A549 (cell line): ENCODE measurements around the gene PLCL1. TPM values are rescaled to one million over a fixed set of nuclear protein-coding genes. Genes with fewer than 3 reads are reported as not detected.

ENCODE experiments used
- ATAC-seq, 2 experiments: fragments of 200-7000 bp in 1 of 2; fragments of >200 bp in 1 of 2; cut with Nextera tagmentation in 1 of 2; cut with Tn5 transposase in 1 of 2; 3 replicates each; pipeline versions ENCODE4 v1.8.0 to v1.9.1; 2018 to 2020; ENCODE audit warnings: mild to moderate bottlenecking in 1 of 2, moderate library complexity in 1 of 2
- CTCF ChIA-PET: fragments of 300-600 bp; sonication (Branson Sonifier 250); formaldehyde crosslinking; extraction: SDS; loops from one replicate; lab custom pipeline; 2021; ENCODE audit warnings: antibody characterized with exemption, inconsistent platforms; lab: Yijun Ruan, JAX
- POLR2A ChIA-PET: fragments of 350-600 bp; formaldehyde crosslinking; extraction: SDS; loops from one replicate; lab custom pipeline; 2021; ENCODE audit warnings: antibody characterized with exemption, inconsistent platforms; lab: Yijun Ruan, JAX
- DNase-seq, 2 experiments: peaks; one replicate each; pipeline versions ENCODE4 v3.0.0 to v3.0.0-alpha.2; 2011 to 2016; ENCODE audit warnings: low read depth in 1 of 2, low spot score in 1 of 2
- FAIRE-seq: peaks from 2 replicates; lab custom pipeline; 2011; peaks lifted over from hg19 to GRCh38; lab: Jason Lieb, UNC
- H3K27ac ChIP-seq, 2 experiments: fragments of >200 bp; sonication (Bioruptor Twin); formaldehyde crosslinking; 3 replicates each; pipeline ENCODE4 v1.5.1; 2016 to 2017
- H3K4me1 ChIP-seq: fragments of >200 bp; sonication (Bioruptor Twin); formaldehyde crosslinking; 3 replicates; pipeline ENCODE4 v1.6.1; 2016
- H3K4me2 ChIP-seq: fragments of >200 bp; sonication (Bioruptor Twin); formaldehyde crosslinking; 3 replicates; pipeline ENCODE4 v1.6.1; 2016
- H3K4me3 ChIP-seq: fragments of >200 bp; sonication (Bioruptor Twin); formaldehyde crosslinking; 3 replicates; pipeline ENCODE4 v1.5.1; 2016
- H3K9me3 ChIP-seq: fragments of >200 bp; sonication (Bioruptor Twin); formaldehyde crosslinking; 3 replicates; pipeline ENCODE4 v1.6.1; 2016
- ATOH8 ChIP-seq: fragments of 250-450 bp; sonication (Bioruptor Pico); IDR thresholded peaks from 2 replicates; pipeline ENCODE4 v1.5.0; 2020; ENCODE audit warnings: low read depth, mild to moderate bottlenecking, moderate library complexity
- BCL3 ChIP-seq: fragments of >200 bp; sonication (Bioruptor Twin); formaldehyde crosslinking; IDR thresholded peaks from 3 replicates; pipeline ENCODE4 v1.6.1; 2016
- BHLHE40 ChIP-seq: IDR thresholded peaks from 2 replicates; pipeline ENCODE4 v1.6.1; 2012; ENCODE audit warnings: low read depth, low read length, inconsistent platforms
- CBX8 ChIP-seq: fragments of 200-600 bp; sonication (generic); IDR thresholded peaks from 2 replicates; pipeline ENCODE4 v1.6.1; 2016
- CEBPB ChIP-seq, 2 experiments: fragments of >200 bp in 1 of 2; sonication (Bioruptor Twin) in 1 of 2; formaldehyde crosslinking in 1 of 2; IDR thresholded peaks; 2 replicates each; pipeline ENCODE4 v1.6.1; 2012 to 2016
- CTCF ChIP-seq: fragments of >200 bp; sonication (Bioruptor Twin); formaldehyde crosslinking; IDR thresholded peaks from 3 replicates; pipeline ENCODE4 v1.5.1; 2016
- E2F6 ChIP-seq: IDR thresholded peaks from 2 replicates; pipeline ENCODE4 v1.6.1; 2012; ENCODE audit warnings: low read depth, borderline replicate concordance
- EHMT2 ChIP-seq: fragments of 200-600 bp; sonication (generic); IDR thresholded peaks from 2 replicates; pipeline ENCODE4 v1.6.1; 2016; ENCODE audit warnings: antibody characterized with exemption, low read depth, mild to moderate bottlenecking, moderate library complexity
- EP300 ChIP-seq, 2 experiments: fragments of >200 bp; sonication (Bioruptor Twin); formaldehyde crosslinking; IDR thresholded peaks; 2 replicates in 1 of 2; 3 replicates in 1 of 2; pipeline ENCODE4 v1.6.1; 2016 to 2017
- FOSB ChIP-seq: fragments of 250-450 bp; sonication (Bioruptor Pico); IDR thresholded peaks from 2 replicates; pipeline ENCODE4 v1.5.0; 2020; ENCODE audit warnings: mild to moderate bottlenecking, moderate library complexity
- GATA3 ChIP-seq: IDR thresholded peaks from 2 replicates; pipeline ENCODE4 v1.6.1; 2012; ENCODE audit warnings: borderline replicate concordance
- HMGXB4 ChIP-seq: fragments of 250-450 bp; sonication (Bioruptor Pico); IDR thresholded peaks from 2 replicates; pipeline ENCODE4 v1.5.0; 2021; ENCODE audit warnings: mild to moderate bottlenecking, moderate library complexity, borderline replicate concordance
- HOXB13 ChIP-seq: fragments of 250-450 bp; sonication (Bioruptor Pico); IDR thresholded peaks from 2 replicates; pipeline ENCODE4 v1.5.0; 2020; ENCODE audit warnings: low read depth, mild to moderate bottlenecking, moderate library complexity
- HOXB5 ChIP-seq: fragments of 250-450 bp; sonication (Bioruptor Pico); IDR thresholded peaks from 2 replicates; pipeline ENCODE4 v1.5.0; 2020; ENCODE audit warnings: mild to moderate bottlenecking, moderate library complexity
- JUN ChIP-seq, 2 experiments: fragments of >200 bp; sonication (Bioruptor Twin); formaldehyde crosslinking; IDR thresholded peaks; 2 replicates in 1 of 2; 3 replicates in 1 of 2; pipeline ENCODE4 v1.6.1; 2016 to 2017
- JUNB ChIP-seq: fragments of >200 bp; sonication (Bioruptor Twin); formaldehyde crosslinking; IDR thresholded peaks from 2 replicates; pipeline ENCODE4 v1.6.1; 2016
- MAX ChIP-seq: IDR thresholded peaks from 2 replicates; pipeline ENCODE4 v1.6.1; 2012
- MAZ ChIP-seq: fragments of 150-350 bp; IDR thresholded peaks from 2 replicates; pipeline ENCODE4 v1.6.1; 2014; ENCODE audit warnings: antibody characterized with exemption, low read depth, low read length, borderline replicate concordance
- POLR2AphosphoS2 ChIP-seq: conservative IDR thresholded peaks from 2 replicates; pipeline ENCODE4 v1.6.1; 2012; ENCODE audit warnings: low read length, improper control_type of control experiment, inconsistent platforms
- RAD21 ChIP-seq, 2 experiments: fragments of >200 bp in 1 of 2; sonication (Bioruptor Twin) in 1 of 2; formaldehyde crosslinking in 1 of 2; IDR thresholded peaks in 1 of 2; conservative IDR thresholded peaks in 1 of 2; 2 replicates in 1 of 2; 3 replicates in 1 of 2; pipeline ENCODE4 v1.6.1; 2012 to 2018; ENCODE audit warnings: inconsistent platforms in 1 of 2
- SMC3 ChIP-seq: fragments of >200 bp; sonication (Bioruptor Twin); formaldehyde crosslinking; IDR thresholded peaks from 3 replicates; pipeline ENCODE4 v1.6.1; 2018; ENCODE audit warnings: inconsistent platforms
- SREBF2 ChIP-seq: fragments of 450-650 bp; IDR thresholded peaks from 2 replicates; pipeline ENCODE4 v1.6.1; 2014; ENCODE audit warnings: mild to moderate bottlenecking, moderate library complexity
- TFCP2L1 ChIP-seq: fragments of 250-450 bp; sonication (Bioruptor Pico); IDR thresholded peaks from 2 replicates; pipeline ENCODE4 v1.5.0; 2021; ENCODE audit warnings: mild to moderate bottlenecking
- ZSCAN20 ChIP-seq: fragments of 250-450 bp; sonication (Bioruptor Pico); IDR thresholded peaks from 2 replicates; pipeline ENCODE4 v1.8.0; 2022; ENCODE audit warnings: mild to moderate bottlenecking, moderate library complexity
- WGBS: methylation state at CpG from one replicate; pipeline ENCODE4 v1.1.6; 2017; ENCODE audit errors: missing lambda C conversion rate; 5-methylcytosine and 5-hydroxymethylcytosine counted together
- polyA plus RNA-seq, 4 experiments: library from polyadenylated mRNA; depleted of rRNA in 3 of 4; stranded (reverse); fragments of >200 nt; fragmentation: RNase III in 1 of 4; extraction: RNeasy Plus Mini Kit Qiagen cat#74134 plus additional on column Dnase treatment in 1 of 4; gene quantifications; 2 replicates in 3 of 4; 3 replicates in 1 of 4; pipeline ENCODE4 v1.2.3, GENCODE V29; 2011 to 2017

The PLCL1 gene
- polyA plus RNA-seq, 2 of the 4 experiments (the other 2 are of a cell fraction), result 0.03 TPM

GRCh38 chr2:198101688-198102087 is 297.3 kb downstream of the PLCL1 start:
- Histone ChIP-seq H3K4me3 (no peak overlapping the region), H3K4me2 (no peak overlapping the region), H3K4me1 (no peaks in the 10 kb centered on the region), H3K27ac (no peak overlapping the region), H3K9me3 (no peaks in the 10 kb centered on the region)
- TF ChIP-seq EHMT2 (no peak), EP300 (IDR thresholded peaks at IDR 0.05) (no peak), CBX8 (no peak), HMGXB4 (CRISPR knock-in tag) (no peak), MAX (no peak), RAD21 (conservative IDR thresholded peaks at IDR 0.05 in 1 of 2, IDR thresholded peaks at IDR 0.05 in 1 of 2) (no peak), ATOH8 (CRISPR knock-in tag) (no peak), FOSB (no peak), JUN (IDR thresholded peaks at IDR 0.05) (no peak), MAZ (no peak), TFCP2L1 (CRISPR knock-in tag) (no peak), E2F6 (no peak), HOXB13 (CRISPR knock-in tag) (no peak), CTCF (no peak), HOXB5 (CRISPR knock-in tag) (no peak), CEBPB (IDR thresholded peaks at IDR 0.05) (no peak), SMC3 (no peak), JUNB (no peak), BHLHE40 (no peak), ZSCAN20 (CRISPR knock-in tag) (no peak)
- ChIA-PET CTCF (no interaction called here), POLR2A (no interaction called here)
- FAIRE-seq (no peak), ATAC-seq (no peak), DNase-seq (no peak)
- WGBS, result 5% methylated on average over 3 of the region's 3 CpGs

GRCh38 chr2:198102120-198102519 is 297.7 kb downstream of the PLCL1 start:
- TF ChIP-seq GATA3, result no peak
- TF ChIP-seq E2F6, result no peak
- TF ChIP-seq POLR2AphosphoS2, result no peak
- no peak for TF ChIP-seq BCL3
- TF ChIP-seq FOSB, result no peak
- no peak for TF ChIP-seq RAD21 (conservative IDR thresholded peaks at IDR 0.05 in 1 of 2, IDR thresholded peaks at IDR 0.05 in 1 of 2)
- no peak for TF ChIP-seq JUN (IDR thresholded peaks at IDR 0.05)
- no peak for TF ChIP-seq SREBF2
- TF ChIP-seq MAX, result no peak
- FAIRE-seq (no peak), ATAC-seq (no peak), DNase-seq (no peak)
- H3K4me1 ChIP-seq, result no peaks in the 10 kb centered on the region
- CTCF ChIA-PET, result no interaction called here
- POLR2A ChIA-PET, result no interaction called here
- no peak overlapping the region for H3K27ac ChIP-seq
- WGBS, result 0% methylated on average over 3 of the region's 3 CpGs
- no peak overlapping the region for H3K4me2 ChIP-seq
- no peaks in the 10 kb centered on the region for H3K9me3 ChIP-seq
- no peak overlapping the region for H3K4me3 ChIP-seq
